Peyer's patch (tissue), 4 donors: ENCODE measurements around the gene EFEMP1.

ENCODE experiments used
- POLR2A ChIP-seq, 2 donors: fragments of 450-650 bp; IDR thresholded peaks; one replicate each; pipeline ENCODE4 v1.5.1; 2017; ENCODE audit warnings: antibody characterized with exemption in 2 of 2, mild to moderate bottlenecking in 2 of 2, moderate library complexity in 2 of 2
- TF ChIP-seq, protein P1 (sequence below), 6 experiments: fragments of 450-650 bp in 4 of 6; fragments of 200-600 bp in 2 of 6; sonication (generic) in 1 of 6; IDR thresholded peaks; one replicate each; pipeline ENCODE4 v1.5.1; 2017 to 2019; ENCODE audit warnings: antibody characterized with exemption in 6 of 6, mild to moderate bottlenecking in 3 of 6, moderate library complexity in 1 of 6

- TF ChIP-seq, protein P1, sequence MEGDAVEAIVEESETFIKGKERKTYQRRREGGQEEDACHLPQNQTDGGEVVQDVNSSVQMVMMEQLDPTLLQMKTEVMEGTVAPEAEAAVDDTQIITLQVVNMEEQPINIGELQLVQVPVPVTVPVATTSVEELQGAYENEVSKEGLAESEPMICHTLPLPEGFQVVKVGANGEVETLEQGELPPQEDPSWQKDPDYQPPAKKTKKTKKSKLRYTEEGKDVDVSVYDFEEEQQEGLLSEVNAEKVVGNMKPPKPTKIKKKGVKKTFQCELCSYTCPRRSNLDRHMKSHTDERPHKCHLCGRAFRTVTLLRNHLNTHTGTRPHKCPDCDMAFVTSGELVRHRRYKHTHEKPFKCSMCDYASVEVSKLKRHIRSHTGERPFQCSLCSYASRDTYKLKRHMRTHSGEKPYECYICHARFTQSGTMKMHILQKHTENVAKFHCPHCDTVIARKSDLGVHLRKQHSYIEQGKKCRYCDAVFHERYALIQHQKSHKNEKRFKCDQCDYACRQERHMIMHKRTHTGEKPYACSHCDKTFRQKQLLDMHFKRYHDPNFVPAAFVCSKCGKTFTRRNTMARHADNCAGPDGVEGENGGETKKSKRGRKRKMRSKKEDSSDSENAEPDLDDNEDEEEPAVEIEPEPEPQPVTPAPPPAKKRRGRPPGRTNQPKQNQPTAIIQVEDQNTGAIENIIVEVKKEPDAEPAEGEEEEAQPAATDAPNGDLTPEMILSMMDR (IDR thresholded peaks at IDR 0.05): no peak
- no peak for TF ChIP-seq POLR2A (IDR thresholded peaks at IDR 0.05)
Measured at GRCh38 chr2:55926974-55927373, 3.4 kb upstream of the EFEMP1 start.
